Stimulated activated memory B cell treated with anti-CD40 and anti-IgM and Interleukin-4, amounts not matched to agents 10 μg/mL and 1 μg/mL and 100 μg/mL, for 72 hours (primary cell): Measurements from ENCODE around the gene FGFR4.

Experiments used
- ATAC-seq: fragments of 150-1000 bp; cut with Tn5 transposase; 2 replicates; pipeline ENCODE4 v1.10.0; 2021
- H3K27ac Mint-ChIP-seq: one replicate; pipeline ENCODE4 v1.8.0; 2022; ENCODE audit warnings: mild to moderate bottlenecking, mixed read lengths
- H3K27me3 Mint-ChIP-seq: one replicate; pipeline ENCODE4 v1.8.0; 2022; ENCODE audit warnings: mixed read lengths
- H3K36me3 Mint-ChIP-seq: one replicate; pipeline ENCODE4 v1.8.0; 2022; ENCODE audit warnings: mixed read lengths
- H3K4me1 Mint-ChIP-seq: one replicate; pipeline ENCODE4 v1.8.0; 2022; ENCODE audit warnings: mixed read lengths
- H3K4me3 Mint-ChIP-seq: one replicate; pipeline ENCODE4 v1.8.0; 2022; ENCODE audit warnings: mild to moderate bottlenecking, moderate library complexity, mixed read lengths
- H3K9me3 Mint-ChIP-seq: one replicate; pipeline ENCODE4 v1.8.0; 2022; ENCODE audit warnings: mixed read lengths

FGFR4 gene

DNA sequence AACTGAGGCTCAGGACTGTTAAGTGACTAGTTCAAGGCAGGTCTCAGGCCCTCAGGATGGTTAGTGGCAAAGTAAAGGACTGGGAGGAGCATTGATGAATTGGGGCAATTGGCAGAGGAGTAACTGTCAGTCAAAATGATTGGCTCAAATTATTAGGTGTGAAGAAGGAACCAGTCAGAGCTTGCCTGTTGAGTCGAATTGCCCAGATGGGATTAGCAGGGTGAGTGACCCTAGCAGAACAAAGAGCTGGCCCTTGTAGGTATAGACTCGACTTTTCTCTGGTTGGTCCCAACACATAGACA, 44.3 kb downstream of the FGFR4 start:
- peak overlapping the region; percentile 66 for H3K27ac Mint-ChIP-seq
- peaks cover 7% of the 10 kb centered on the region for H3K36me3 Mint-ChIP-seq
- peaks cover 39% of the 10 kb centered on the region for H3K4me1 Mint-ChIP-seq
- H3K9me3 Mint-ChIP-seq = no peaks in the 10 kb centered on the region
- H3K4me3 Mint-ChIP-seq = no peak overlapping the region
- ATAC-seq = no peak
- H3K27me3 Mint-ChIP-seq = no peaks in the 10 kb centered on the region

DNA sequence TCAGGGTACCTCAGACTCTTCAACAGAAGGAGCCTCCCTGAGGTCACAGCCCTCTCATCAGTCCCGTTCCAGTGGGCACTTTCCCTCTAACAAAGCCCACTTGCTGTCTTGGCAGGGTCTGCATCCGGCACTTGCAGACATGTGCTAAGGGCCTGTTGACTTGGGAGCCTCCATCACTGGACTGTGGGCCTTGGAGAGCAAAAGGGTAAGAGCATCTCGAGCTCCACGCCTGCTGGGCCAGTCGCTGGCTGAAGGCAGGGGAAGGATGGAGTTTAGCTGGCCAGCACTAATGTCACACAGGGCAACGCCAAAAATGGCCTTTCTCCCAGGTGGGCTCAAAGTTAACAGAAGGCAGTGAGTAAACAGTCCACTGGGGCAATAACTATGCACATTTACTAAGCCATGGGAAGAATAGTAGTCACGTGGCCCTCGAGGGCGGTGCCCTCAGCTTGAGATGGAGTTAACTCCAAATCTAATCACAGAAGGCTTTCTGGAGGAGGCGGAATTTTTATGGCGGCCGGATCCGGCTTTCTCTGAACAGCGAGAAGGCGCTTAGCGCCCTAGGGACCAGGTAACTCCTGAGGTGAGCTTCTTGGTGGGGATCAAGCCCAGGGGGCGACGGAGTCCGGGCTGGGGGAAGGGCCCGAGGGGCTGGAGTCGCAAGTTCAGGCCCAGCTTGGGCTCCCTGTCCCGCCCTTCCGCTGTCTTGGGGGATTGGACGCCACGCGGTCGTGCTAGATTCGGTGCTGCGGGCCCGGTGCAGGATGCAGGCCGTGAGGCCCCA, 44.8 kb downstream of the FGFR4 start:
- Mint-ChIP-seq H3K27me3 (no peaks in the 10 kb centered on the region), H3K4me3 (peak overlapping the region; percentile 16), H3K27ac (peak overlapping the region; percentile 66), H3K4me1 (peaks cover 41% of the 10 kb centered on the region), H3K9me3 (no peaks in the 10 kb centered on the region), H3K36me3 (peaks cover 8% of the 10 kb centered on the region)
- no peak for ATAC-seq

DNA sequence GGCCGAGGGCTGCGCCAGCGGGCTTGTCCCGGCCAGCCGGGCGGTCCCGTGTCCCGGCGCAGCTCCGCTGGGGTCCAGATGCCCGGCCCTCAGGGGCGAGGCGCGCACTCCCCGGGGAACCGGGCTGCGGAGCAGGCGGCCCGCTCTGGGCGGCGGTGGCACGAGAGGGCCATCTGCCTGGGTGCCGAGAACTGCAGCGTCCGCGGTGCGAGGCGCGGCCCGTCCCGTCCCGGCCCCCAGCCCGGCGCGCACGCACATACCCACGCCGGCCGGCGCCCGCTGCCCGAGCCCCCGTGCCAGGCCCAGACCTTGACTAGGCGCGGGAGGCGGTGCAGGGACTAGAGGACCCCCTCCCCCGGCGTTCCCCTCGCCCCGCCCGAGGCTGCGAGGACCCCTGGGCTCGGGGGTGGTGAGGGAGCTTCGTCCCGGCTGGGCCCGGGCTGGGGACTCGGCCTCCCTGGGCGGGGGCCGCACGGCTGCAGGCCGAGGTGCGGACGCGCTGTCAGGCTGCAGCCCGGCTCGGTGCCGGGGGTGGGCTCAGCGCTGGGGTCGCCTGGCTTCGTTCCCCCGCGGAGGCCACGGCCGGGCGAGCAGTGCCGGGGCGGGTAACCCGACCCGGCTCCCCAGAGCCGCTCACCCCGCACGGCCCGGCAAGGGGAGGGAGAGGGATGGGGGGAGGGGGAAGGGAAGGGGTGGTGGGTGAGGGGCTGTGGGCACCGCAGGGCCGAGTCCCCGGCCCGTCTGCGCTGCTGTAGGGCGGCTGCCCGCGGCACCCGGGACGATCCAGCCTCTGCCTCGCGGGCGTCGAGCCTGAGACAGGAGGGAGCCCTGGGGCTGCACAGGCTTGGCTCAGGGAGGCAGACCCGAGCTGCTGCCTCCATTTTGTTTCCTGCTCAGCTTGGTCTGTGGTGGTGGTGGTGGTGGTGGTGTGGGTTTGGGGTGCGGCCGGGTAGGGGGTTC, 45.7 kb downstream of the FGFR4 start:
- ATAC-seq = peak; percentile 44
- Mint-ChIP-seq H3K27me3 (no peaks in the 10 kb centered on the region), H3K27ac (peak overlapping the region; percentile 91), H3K9me3 (no peaks in the 10 kb centered on the region), H3K4me1 (peaks cover 47% of the 10 kb centered on the region), H3K4me3 (peak overlapping the region; percentile 88), H3K36me3 (peaks cover 13% of the 10 kb centered on the region)

DNA sequence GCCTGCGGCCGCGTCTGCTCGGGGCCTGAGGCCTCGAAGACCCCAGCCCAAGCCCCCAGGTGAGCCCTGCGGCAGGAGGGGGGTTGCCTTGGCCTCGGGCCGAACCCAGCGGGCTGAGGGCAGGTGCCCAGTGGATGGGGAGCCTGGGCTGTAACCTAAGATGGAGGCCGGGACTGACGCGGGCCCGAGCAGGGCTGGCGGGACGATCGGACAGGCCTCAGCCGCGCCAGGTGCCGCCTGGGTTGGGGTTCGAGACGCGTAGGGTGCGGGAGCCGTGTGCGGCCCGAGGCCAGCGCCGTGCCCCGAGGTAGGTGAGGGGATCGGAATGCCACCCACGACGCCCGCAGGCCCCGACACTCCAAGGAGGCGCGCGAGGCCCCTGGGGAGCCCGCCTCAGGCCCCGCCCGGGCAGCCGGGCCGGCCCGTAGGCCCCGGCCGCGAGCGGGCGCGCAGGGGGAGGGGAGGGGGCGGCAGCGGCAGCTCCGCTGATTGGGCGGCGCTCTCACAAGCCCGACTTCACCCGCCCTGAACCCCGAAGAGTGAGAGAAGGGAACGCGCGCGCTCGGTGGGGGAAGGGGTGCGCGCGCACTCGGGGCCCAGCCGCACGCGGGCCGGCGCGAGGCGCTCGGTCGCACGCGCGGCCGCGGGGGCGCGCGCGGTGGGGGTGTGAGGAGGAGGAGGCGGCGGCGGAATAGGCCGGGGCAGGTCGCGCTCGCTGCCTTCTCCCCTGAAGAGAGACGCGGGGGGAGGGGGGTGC, 46.6 kb downstream of the FGFR4 start, which contains the start of gene NSD1:
TSS of gene NSD1 (plus strand) at position 678 of the 757 bp plus-strand sequence. CDS start 1,331 bp downstream, outside the sequence.
- peak within 1 kb of the TSS; percentile 88 for H3K4me3 Mint-ChIP-seq
- H3K27ac Mint-ChIP-seq = peak within 1 kb of the TSS; percentile 91
- peak; percentile 83 for ATAC-seq
- H3K27me3 Mint-ChIP-seq = no peaks in the 10 kb centered on the region
- H3K36me3 Mint-ChIP-seq = peaks cover 20% of the 10 kb centered on the region
- H3K4me1 Mint-ChIP-seq = peaks cover 46% of the 10 kb centered on the region
- H3K9me3 Mint-ChIP-seq = no peaks in the 10 kb centered on the region

DNA sequence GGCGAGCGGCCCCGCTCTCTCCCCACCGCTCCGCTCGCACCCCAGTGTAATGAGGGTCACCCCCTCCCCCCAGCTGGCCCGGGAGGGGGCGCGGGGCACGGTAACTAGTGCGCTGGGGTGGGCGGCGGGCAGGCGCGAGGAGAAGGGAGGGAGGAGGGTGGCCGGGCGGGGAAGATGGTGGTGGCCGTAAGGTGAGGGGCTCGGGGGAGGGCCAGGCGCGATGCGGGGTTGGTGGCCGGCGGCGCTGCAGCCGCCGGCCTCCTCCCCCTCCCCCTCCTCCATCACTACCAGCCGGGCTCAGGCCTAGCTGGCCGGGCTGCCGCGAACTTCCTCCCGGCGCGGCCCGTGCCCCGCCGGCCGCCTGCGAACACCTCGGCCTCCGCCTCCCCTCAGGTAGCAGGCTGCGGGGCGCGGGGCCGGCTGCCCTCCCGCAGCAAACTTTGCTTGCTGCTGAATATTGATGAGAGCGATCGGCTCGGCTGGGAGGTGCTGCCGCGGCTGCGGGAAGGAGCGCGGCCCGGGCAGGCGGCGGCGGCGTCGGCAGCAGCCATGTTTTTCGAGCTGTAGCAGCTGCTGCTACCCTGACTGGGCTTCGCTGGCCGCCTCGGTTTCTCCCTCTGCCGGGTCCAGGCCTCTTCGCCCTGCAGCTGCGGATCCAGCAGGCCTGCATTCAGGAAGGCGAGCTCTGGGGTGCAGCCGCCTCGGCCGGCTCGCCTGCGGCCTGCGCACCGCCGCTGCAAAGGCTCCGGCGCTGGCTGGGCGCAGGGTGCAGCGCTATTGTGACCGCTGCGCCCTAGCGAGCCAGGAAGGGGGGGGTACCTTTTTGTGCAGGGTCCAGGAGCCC, 47.4 kb downstream of the FGFR4 start:
- ATAC-seq = peak; percentile 50
- H3K9me3 Mint-ChIP-seq = no peaks in the 10 kb centered on the region
- peaks cover 22% of the 10 kb centered on the region for H3K36me3 Mint-ChIP-seq
- no peaks in the 10 kb centered on the region for H3K27me3 Mint-ChIP-seq
- H3K4me1 Mint-ChIP-seq = peaks cover 38% of the 10 kb centered on the region
- peak overlapping the region; percentile 91 for H3K27ac Mint-ChIP-seq
- H3K4me3 Mint-ChIP-seq = peak overlapping the region; percentile 88

DNA sequence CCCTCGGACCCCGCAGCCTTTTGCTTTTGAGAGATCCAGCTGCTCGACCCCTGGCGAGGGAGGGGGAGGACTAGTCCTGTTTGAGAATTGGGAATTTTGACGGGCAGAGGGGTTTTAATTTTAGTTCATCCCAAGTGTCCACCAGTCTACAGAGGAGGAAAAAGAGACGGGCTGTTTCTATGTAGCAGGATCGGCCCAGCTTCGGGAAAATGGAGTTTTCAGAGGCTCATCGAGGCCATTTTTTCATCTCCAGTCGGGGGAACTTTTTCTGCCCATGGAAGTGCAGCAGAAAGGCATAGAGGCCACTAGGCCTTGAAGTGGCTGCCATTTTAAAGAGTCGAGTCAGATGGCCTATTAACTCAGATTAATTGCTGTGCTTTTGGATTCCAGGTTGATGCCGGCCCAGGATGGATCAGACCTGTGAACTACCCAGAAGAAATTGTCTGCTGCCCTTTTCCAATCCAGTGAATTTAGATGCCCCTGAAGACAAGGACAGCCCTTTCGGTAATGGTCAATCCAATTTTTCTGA, 48.0 kb downstream of the FGFR4 start:
- H3K27ac Mint-ChIP-seq = peak overlapping the region; percentile 91
- H3K4me1 Mint-ChIP-seq = peaks cover 35% of the 10 kb centered on the region
- no peaks in the 10 kb centered on the region for H3K9me3 Mint-ChIP-seq
- peaks cover 25% of the 10 kb centered on the region for H3K36me3 Mint-ChIP-seq
- peak overlapping the region; percentile 88 for H3K4me3 Mint-ChIP-seq
- ATAC-seq = no peak
- no peaks in the 10 kb centered on the region for H3K27me3 Mint-ChIP-seq

DNA sequence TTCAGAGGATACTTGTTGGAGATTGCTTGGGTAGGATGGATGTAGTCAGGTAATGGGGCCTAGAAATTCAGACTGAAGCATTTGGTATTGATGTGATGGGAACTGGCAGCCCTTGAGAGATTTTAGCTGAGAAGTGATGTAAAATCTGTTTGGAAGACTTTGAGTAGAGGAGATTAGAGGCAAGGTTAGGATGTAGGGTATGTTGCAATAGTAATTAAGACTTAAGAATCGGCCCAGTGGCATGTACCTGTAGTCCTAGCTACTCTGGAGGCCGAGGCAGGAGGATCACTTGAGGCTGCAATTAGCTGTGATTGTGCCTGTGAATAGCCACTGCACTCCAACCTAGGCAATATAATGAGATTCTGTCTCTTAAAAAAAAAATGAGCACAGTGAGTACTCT, 53.6 kb downstream of the FGFR4 start:
- no peak for ATAC-seq
- H3K4me1 Mint-ChIP-seq = peaks cover 60% of the 10 kb centered on the region
- peak overlapping the region; percentile 0 for H3K27ac Mint-ChIP-seq
- H3K4me3 Mint-ChIP-seq = no peak overlapping the region
- H3K36me3 Mint-ChIP-seq = peaks cover 60% of the 10 kb centered on the region
- no peaks in the 10 kb centered on the region for H3K27me3 Mint-ChIP-seq
- no peaks in the 10 kb centered on the region for H3K9me3 Mint-ChIP-seq

DNA sequence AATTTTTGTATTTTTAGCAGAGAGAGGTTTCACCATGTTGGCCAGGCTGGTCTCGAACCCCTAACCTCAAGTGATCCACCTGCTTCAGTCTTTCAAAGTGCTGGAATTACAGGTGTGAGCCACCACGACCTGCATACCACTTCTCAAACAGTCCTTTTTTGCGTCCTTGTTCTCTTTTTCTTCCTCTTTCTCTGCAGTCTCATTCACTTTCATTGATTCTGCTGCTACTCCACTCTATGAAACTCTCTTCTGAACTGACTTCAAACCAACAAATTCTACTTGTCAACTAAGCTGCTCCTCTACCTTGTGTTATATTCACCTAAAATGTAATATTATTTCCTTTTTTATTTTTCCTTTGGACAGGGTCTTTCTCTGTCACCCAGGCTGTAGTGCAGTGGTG, 54.8 kb downstream of the FGFR4 start:
- no peak for ATAC-seq
- H3K36me3 Mint-ChIP-seq = peaks cover 58% of the 10 kb centered on the region
- H3K4me3 Mint-ChIP-seq = no peak overlapping the region
- no peaks in the 10 kb centered on the region for H3K27me3 Mint-ChIP-seq
- H3K4me1 Mint-ChIP-seq = peaks cover 53% of the 10 kb centered on the region
- no peaks in the 10 kb centered on the region for H3K9me3 Mint-ChIP-seq
- H3K27ac Mint-ChIP-seq = no peak overlapping the region

DNA sequence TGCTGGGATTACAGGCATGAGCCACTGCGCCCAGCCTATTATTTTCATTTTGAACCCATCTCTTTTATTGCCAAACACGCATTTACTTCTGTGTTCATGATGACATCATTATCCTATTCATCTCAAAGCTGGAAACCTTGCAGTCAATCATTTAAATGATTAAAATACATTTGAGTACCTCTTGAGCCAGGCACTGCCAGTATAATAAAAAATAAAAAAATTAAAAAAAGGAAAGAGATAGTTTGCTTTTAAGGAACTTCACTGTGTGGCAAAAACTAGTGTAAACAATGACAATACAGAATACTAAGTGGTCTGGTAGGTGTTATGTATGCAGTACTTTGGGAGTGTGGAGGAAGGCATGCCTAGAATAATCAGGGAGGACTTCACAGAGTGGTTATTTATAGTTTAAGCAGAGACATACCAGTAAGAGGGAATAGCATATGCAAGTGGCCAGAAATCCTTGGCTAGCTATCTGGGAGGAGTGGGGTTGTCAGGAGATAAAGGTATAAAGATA, 55.4 kb downstream of the FGFR4 start:
- no peaks in the 10 kb centered on the region for H3K27me3 Mint-ChIP-seq
- H3K4me1 Mint-ChIP-seq = peaks cover 47% of the 10 kb centered on the region
- peaks cover 59% of the 10 kb centered on the region for H3K36me3 Mint-ChIP-seq
- H3K9me3 Mint-ChIP-seq = no peaks in the 10 kb centered on the region
- no peak overlapping the region for H3K4me3 Mint-ChIP-seq
- no peak overlapping the region for H3K27ac Mint-ChIP-seq
- no peak for ATAC-seq

DNA sequence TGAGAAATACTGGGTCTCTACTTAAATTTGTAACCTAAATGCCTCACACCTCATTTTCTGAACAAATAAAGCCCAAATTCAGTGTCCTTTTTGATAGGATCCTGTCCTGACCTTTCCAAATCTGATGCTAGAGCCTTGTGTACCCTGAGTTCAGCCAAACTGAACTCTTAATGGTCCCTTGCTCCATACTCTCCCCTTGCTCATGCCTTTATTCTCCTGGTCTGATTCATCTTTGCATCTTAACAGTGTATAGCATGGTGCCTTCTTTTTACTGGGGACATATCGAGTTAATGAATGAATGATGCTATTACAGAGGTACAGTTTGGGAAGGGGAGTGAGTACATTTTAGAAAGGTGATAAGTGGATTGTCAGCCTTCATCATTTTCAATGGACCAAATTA, 56.1 kb downstream of the FGFR4 start:
- ATAC-seq = no peak
- no peak overlapping the region for H3K27ac Mint-ChIP-seq

DNA sequence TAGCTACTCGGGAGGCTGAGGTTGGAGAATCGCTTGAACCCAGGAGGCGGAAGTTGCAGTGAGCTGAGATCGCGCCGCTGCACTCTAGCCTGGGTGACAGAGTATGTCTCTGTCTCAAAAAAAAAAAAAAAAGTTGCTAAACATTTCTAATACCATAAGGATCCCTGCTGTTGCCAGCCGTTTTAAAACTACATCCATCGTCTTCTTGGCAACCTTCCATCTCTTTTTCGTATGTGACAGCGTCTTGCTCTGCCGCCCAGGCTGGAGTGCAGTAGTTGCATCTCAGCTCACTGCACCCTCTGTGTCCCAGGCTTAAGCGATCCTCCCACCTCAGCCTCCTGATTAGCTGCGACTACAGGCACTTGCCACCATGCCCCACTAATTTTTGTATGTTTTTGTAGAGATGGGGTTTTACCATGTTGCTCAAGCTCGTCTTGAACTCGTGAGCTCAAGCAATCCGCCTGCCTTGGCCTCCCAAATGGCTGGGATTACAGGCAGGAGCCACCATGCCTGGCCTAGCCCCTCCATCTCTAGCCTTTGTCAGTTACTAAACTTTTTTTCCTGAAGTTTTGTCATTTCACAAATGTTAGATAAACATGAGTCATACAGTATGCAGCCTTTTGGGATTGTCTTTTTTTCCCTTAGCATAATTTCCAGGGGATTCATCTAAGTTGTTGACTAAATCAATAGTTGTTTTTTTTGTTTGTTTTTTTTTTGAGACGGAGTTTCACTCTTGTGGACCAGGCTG, 60.4 kb downstream of the FGFR4 start:
- H3K9me3 Mint-ChIP-seq = no peaks in the 10 kb centered on the region
- H3K4me1 Mint-ChIP-seq = peaks cover 20% of the 10 kb centered on the region
- ATAC-seq = no peak
- no peak overlapping the region for H3K4me3 Mint-ChIP-seq
- no peaks in the 10 kb centered on the region for H3K27me3 Mint-ChIP-seq
- H3K36me3 Mint-ChIP-seq = peaks cover 44% of the 10 kb centered on the region
- no peak overlapping the region for H3K27ac Mint-ChIP-seq

More for the DNA sequence above, 56.1 kb downstream of the FGFR4 start:
- no peak overlapping the region for H3K4me3 Mint-ChIP-seq
- H3K4me1 Mint-ChIP-seq = peaks cover 47% of the 10 kb centered on the region
- H3K9me3 Mint-ChIP-seq = no peaks in the 10 kb centered on the region
- H3K27me3 Mint-ChIP-seq = no peaks in the 10 kb centered on the region
- peaks cover 62% of the 10 kb centered on the region for H3K36me3 Mint-ChIP-seq
